Neutrophil (primary cell): ENCODE data around the gene CRTAC1.

Experiments used
- H3K27ac ChIP-seq: fragments of 200-600 bp; sonication (generic); 2 replicates; pipeline ENCODE4 v1.5.1; 2016; ENCODE audit warnings: mild to moderate bottlenecking, moderate library complexity
- H3K27me3 ChIP-seq: fragments of 200-600 bp; sonication (generic); 2 replicates; pipeline ENCODE4 v1.6.0; 2016; ENCODE audit warnings: mild to moderate bottlenecking
- H3K36me3 ChIP-seq: fragments of 200-600 bp; sonication (generic); 2 replicates; pipeline ENCODE4 v1.5.1; 2017
- H3K4me1 ChIP-seq, 2 experiments: fragments of 200-600 bp in 1 of 2; sonication (generic) in 1 of 2; 1 replicate in 1 of 2; 2 replicates in 1 of 2; pipeline versions ENCODE4 v1.5.1 to v1.6.1; 2013 to 2016; ENCODE audit warnings: low read depth in 1 of 2, low read length in 1 of 2, mild to moderate bottlenecking in 1 of 2, moderate library complexity in 1 of 2; ENCODE audit not compliant: control insufficient read depth in 1 of 2, insufficient read depth in 1 of 2
- H3K4me3 ChIP-seq, 2 experiments: fragments of 200-600 bp in 1 of 2; sonication (generic) in 1 of 2; 1 replicate in 1 of 2; 2 replicates in 1 of 2; pipeline ENCODE4 v1.5.1; 2013 to 2016; ENCODE audit warnings: low read depth in 1 of 2, low read length in 1 of 2, mild to moderate bottlenecking in 1 of 2, moderate library complexity in 1 of 2
- H3K9me3 ChIP-seq: fragments of 200-600 bp; sonication (generic); 2 replicates; pipeline ENCODE4 v1.5.1; 2016
- TF ChIP-seq, protein P1 (sequence below): fragments of 200-600 bp; sonication (generic); IDR thresholded peaks from 2 replicates; pipeline ENCODE4 v1.5.1; 2016; ENCODE audit warnings: antibody characterized with exemption

The CRTAC1 gene

DNA sequence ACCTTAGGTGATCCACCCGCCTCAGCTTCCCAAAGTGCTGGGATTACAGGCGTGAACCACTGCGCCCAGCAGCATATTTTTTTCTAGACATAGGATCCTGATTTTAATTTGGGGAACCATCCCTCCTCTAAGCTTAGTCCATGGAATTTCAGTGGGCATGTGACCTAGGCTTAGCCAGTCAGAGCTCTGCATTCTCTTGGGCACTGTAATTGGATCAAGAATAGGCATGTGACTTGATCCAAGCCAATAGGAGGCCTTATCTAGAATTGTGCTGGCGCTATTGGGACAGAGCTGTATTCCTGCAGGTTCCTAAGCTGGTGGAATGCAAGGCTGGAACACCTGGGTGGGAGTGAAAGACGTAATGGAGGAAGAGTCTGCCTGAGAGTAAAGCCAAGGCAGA lies 36.7 kb upstream of the CRTAC1 start:
- H3K4me3 ChIP-seq: no peak overlapping the region
- H3K36me3 ChIP-seq: no peaks in the 10 kb centered on the region
- peaks cover 61% of the 10 kb centered on the region for H3K27me3 ChIP-seq
- H3K27ac ChIP-seq: no peak overlapping the region
- TF ChIP-seq, protein P1, sequence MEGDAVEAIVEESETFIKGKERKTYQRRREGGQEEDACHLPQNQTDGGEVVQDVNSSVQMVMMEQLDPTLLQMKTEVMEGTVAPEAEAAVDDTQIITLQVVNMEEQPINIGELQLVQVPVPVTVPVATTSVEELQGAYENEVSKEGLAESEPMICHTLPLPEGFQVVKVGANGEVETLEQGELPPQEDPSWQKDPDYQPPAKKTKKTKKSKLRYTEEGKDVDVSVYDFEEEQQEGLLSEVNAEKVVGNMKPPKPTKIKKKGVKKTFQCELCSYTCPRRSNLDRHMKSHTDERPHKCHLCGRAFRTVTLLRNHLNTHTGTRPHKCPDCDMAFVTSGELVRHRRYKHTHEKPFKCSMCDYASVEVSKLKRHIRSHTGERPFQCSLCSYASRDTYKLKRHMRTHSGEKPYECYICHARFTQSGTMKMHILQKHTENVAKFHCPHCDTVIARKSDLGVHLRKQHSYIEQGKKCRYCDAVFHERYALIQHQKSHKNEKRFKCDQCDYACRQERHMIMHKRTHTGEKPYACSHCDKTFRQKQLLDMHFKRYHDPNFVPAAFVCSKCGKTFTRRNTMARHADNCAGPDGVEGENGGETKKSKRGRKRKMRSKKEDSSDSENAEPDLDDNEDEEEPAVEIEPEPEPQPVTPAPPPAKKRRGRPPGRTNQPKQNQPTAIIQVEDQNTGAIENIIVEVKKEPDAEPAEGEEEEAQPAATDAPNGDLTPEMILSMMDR: no peak
- H3K9me3 ChIP-seq: no peaks in the 10 kb centered on the region
- no peaks in the 10 kb centered on the region for H3K4me1 ChIP-seq

DNA sequence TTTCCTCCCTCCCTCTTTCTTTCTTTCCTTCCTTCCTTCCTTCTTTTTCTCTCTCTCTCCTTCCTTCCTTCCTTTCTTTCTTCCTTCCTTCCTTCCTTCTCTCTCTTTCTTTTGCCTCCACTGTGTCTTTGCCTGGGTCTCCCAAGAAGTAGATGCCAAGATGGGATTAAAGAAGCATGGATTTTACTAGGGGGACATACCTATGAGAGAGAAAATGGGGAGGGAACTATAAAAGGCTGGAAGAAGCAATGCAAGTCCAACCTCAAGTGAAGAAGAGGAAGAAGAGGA lies 33.3 kb upstream of the CRTAC1 start:
- TF ChIP-seq, protein P1: no peak
- Histone ChIP-seq H3K27me3 (peaks cover 57% of the 10 kb centered on the region), H3K4me1 (no peaks in the 10 kb centered on the region), H3K36me3 (no peaks in the 10 kb centered on the region), H3K4me3 (no peak overlapping the region), H3K27ac (no peak overlapping the region), H3K9me3 (no peaks in the 10 kb centered on the region)

DNA sequence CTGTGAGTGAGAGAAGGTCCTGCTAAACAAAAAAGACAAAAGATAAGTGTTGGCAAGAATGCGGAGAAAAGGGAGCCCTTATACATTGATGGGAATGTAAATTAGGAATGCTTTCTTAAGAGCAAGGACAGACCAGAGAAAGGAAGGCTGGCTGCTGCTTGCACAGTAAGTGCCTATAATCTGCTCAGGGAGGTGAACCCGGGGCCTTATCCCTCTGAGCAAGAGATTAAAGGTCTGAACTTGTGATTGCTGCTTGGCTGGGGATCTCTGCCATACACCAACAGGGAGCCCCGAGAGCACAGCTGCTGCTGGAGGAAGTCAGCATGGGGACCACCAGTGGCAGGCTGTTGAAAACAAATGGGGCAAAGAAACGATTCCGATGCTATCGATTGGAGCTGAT lies 32.0 kb upstream of the CRTAC1 start:
- Histone ChIP-seq H3K27me3 (peaks cover 44% of the 10 kb centered on the region), H3K4me3 (no peak overlapping the region), H3K9me3 (no peaks in the 10 kb centered on the region), H3K36me3 (no peaks in the 10 kb centered on the region), H3K27ac (no peak overlapping the region), H3K4me1 (no peaks in the 10 kb centered on the region)
- TF ChIP-seq, protein P1: no peak

DNA sequence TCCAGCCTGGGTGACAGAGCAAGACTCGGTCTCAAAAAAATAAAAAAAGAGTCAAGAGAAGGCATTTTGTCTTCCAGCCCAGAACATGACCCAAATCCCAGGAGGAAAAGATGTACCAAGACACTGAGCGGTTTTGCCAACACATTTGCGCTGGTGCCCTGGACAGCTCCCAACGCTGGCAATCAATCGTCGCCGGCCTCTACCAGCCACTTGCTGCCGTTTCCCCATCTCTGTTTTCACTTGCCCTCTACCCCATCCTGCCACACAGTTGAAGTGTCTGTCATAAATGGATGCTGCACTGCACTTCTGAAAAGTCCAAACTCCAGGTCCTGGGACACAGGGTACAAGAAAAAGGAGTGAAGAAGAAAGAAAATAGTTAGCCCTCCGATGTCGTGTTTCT lies 29.7 kb upstream of the CRTAC1 start:
- TF ChIP-seq, protein P1: no peak
- Histone ChIP-seq H3K4me3 (no peak overlapping the region), H3K9me3 (no peaks in the 10 kb centered on the region), H3K4me1 (no peaks in the 10 kb centered on the region), H3K27me3 (peaks cover 33% of the 10 kb centered on the region), H3K27ac (no peak overlapping the region), H3K36me3 (no peaks in the 10 kb centered on the region)

DNA sequence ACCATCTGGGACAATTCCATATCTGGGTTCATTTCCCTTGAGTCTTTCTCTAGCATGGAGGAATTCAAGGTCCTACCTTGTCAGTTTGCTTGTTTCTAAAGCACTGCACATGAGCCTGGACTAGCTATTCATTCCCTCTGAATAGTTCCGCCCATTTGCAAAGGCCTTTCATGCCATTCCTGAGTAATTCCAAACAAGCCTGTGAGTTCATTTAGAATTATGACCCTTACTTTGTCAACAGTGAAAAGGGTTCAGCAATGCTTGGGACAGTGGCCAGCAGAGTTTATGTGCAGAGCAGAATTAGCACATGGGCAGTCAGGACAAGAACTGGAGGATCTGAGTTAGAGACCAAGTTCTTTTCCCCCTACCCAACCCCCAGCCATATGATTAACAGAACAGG lies 27.9 kb upstream of the CRTAC1 start:
- Histone ChIP-seq H3K4me3 (no peak overlapping the region), H3K4me1 (no peaks in the 10 kb centered on the region), H3K9me3 (no peaks in the 10 kb centered on the region), H3K27me3 (peaks cover 48% of the 10 kb centered on the region), H3K36me3 (no peaks in the 10 kb centered on the region), H3K27ac (no peak overlapping the region)
- TF ChIP-seq, protein P1: no peak

DNA sequence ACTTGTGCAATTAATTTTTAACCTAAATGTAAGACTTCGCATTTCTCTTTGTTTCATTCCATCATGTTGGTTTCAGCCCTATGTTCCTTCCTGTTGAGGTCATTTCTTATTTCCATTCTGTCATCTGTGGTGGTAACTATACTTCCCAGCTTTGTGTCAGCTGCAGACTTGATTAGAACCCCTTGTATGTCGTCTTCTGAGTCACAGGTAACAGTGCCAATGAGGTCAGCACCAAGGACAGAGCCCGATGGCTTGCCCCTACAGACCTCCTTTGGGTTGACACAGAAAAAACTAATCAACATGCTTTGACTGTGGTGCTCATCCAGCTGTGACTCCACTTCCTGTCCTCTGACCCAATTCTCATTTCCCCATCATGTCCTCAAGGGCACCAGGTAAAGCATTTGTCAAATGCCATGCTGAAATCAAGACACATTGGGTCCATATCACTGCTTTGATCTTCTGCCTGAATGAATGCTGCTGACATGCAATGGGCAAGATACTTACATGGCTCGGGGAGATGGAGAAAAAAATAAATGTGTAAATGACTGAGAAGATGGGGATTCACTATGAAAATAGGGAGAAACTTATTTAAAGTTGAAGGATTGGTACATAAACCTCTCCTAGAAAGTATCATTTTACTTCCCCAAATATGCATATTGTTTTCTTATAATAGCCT lies 25.6 kb upstream of the CRTAC1 start:
- H3K27ac ChIP-seq: no peak overlapping the region
- H3K27me3 ChIP-seq: peaks cover 51% of the 10 kb centered on the region
- H3K9me3 ChIP-seq: no peaks in the 10 kb centered on the region
- no peaks in the 10 kb centered on the region for H3K36me3 ChIP-seq
- H3K4me1 ChIP-seq: no peaks in the 10 kb centered on the region
- TF ChIP-seq, protein P1: no peak
- no peak overlapping the region for H3K4me3 ChIP-seq
